HG02759 (cell line): ENCODE data around the gene DTWD1.
"Not testable (repeated sequence)": the region's sequence is repeated elsewhere in the genome, so short reads cannot be mapped to it uniquely, and the experiment has no call there.

ENCODE experiments used
- ATAC-seq: cut with Tn5 transposase; IDR thresholded peaks from one replicate; pipeline ENCODE4 v1.9.1; 2021; ENCODE audit warnings: mild to moderate bottlenecking, moderate library complexity; ENCODE audit not compliant: unreplicated experiment

Gene DTWD1

GRCh38 chr15:49620658-49621368 is at the start of gene DTWD1, which contains the start of gene FAM227B:
Gene DTWD1 (plus strand): TSS chr15:49621048. CDS start chr15:49625168, 4,120 bp downstream.
Gene FAM227B (minus strand): TSS chr15:49620818. CDS start chr15:49615171, 5,647 bp downstream.
- ATAC-seq: peak; percentile 98

GRCh38 chr15:49573421-49573820 is 47.4 kb upstream of the DTWD1 start:
- ATAC-seq: no peak

- peak; percentile 60 for ATAC-seq
These were observed 31.8 kb upstream of the DTWD1 start for GRCh38 chr15:49589030-49589429.

DNA sequence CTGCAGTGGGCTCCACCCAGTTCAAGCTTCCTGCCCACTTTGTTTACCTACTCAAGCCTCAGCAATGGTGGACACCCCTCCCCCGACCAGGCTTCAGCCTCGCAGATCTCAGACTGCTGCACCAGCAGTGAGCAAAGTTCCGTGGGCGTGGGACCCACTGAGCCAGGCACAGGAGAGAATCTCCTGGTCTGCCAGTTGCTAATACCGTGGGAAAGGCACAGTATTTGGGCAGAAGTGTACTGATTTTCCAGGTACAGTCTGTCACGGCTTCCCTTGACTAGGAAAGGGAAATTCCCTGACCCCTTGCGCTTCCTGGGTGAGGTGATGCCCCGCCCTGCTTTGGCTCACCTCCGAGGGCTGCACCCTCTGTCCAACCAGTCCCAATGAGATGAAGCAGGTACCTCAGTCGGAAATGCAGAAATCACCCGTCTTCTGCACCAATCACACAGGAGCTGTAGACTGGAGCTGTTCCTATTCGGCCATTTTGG is 28.0 kb upstream of the DTWD1 start:
- ATAC-seq: not testable (repeated sequence)

DNA sequence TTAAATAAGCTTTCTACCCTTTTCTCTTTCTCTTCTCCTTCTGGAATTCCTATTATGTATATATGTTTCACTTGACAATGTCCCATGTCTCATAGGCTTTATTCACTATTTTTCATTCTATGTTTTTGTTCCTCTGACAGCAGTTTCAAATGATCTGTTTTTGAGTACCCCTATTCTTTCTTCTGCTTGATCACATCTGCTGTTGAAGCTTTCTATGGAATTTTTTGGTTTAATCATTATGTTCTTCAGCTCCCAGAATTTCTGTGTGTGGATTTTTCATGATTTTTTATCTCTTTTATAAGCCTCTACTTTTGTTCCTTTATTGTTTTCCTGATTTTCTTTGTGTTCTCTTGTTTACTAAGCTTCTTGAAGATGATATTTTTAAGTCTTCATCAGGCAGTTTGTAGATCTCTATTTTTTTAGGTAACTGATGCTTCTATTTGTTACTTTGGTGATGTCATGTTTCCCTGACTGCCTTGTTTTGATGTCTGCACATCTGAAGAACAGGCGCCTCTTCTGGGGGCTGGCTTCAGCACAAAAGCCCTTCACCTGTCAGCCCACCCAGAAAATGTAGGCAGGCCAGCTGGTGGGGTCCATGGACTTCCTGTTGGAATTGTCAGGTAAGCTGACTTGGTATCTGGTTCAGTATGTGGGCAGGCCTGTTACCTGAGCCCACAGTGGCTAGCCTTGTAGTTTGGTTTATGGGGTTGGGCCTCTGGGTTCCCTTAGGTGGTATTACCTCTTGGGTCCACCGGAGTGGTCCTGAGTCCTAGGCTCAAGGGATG is 16.0 kb upstream of the DTWD1 start:
- ATAC-seq: no peak

GRCh38 chr15:49605588-49605987 is 15.3 kb upstream of the DTWD1 start:
- no peak for ATAC-seq

GRCh38 chr15:49606594-49606993 is 14.3 kb upstream of the DTWD1 start:
- ATAC-seq: no peak

DNA sequence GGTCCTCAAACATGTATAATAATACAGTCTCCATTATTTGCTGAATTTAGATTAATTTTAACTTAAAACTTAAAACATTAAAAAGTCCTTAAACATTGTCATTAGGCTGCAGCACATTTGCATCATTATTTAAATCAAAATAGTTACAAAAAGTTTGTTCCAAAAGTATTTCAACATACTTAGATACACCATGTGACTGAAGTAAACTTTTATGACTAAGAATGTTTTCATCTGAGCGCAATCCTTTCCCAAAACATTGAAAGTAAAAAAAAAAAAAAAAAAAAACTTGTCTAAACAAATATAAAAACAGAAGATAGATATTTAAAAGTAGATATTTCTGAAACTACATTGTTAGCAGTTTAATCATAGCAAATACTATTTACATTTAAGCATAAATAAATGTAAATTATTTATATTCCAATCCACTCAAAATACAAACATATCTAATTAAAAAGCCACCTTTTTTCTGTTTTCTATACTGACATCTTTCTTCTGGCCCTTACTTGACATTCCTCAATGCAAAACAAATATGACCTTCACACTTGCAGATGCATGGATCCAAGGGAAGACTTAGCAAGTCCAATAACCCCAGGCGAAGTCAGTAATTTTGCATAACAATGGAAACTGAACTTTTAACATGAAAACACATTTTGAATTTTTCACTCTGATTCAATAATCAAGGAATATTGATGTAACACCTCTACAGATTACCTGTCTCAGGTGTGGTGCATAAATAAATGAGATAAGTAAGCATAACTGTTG is 10.5 kb upstream of the DTWD1 start:
- ATAC-seq: no peak

- ATAC-seq: not testable (repeated sequence)
These were observed 8.6 kb upstream of the DTWD1 start for GRCh38 chr15:49612240-49612639.

GRCh38 chr15:49619226-49619625 is 1.6 kb upstream of the DTWD1 start:
- ATAC-seq: no peak

DNA sequence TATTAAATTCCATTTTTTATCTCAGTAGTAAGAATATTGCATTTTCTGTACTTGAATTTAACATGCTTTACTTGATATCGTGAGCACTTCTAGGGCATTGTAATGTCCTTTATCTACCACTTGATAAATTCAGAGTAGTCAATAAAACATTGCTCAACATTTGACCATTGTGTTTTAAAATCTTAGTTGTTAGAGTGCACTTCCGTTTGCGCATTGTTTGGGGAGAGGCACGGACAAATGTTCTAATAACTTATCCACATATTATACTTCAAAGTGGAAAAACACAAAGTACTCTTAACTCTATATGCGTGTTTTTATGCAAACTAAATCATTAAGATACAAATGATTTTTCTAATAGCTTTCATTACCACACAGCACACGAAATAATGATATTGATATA is 649 bp upstream of the DTWD1 start:
- ATAC-seq: no peak

DNA sequence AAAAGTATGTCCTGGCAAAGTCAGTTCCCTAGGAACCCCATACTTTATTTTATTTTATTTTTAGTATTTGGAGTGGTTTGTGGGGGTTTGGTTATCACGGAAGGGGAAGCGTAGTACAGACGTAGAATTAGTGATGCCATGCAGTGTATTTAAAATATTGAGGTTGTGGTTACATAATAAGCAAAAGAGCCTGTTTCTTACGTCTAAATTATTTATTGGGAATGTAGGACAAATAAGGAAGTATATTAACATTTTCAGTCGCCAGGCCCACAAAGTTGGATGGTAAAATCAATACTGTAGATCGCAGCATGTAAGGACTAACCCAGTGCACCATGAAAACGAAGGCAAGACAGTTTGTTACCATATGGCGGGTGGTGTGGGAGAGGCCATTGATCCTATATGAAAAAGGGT is 558 bp downstream of the DTWD1 start:
- ATAC-seq: no peak

GRCh38 chr15:49621887-49622286 is 1.0 kb downstream of the DTWD1 start:
- ATAC-seq: no peak

GRCh38 chr15:49622561-49622960 is 1.7 kb downstream of the DTWD1 start:
- no peak for ATAC-seq

- no peak for ATAC-seq
These were observed 3.2 kb downstream of the DTWD1 start for GRCh38 chr15:49624056-49624455.

DNA sequence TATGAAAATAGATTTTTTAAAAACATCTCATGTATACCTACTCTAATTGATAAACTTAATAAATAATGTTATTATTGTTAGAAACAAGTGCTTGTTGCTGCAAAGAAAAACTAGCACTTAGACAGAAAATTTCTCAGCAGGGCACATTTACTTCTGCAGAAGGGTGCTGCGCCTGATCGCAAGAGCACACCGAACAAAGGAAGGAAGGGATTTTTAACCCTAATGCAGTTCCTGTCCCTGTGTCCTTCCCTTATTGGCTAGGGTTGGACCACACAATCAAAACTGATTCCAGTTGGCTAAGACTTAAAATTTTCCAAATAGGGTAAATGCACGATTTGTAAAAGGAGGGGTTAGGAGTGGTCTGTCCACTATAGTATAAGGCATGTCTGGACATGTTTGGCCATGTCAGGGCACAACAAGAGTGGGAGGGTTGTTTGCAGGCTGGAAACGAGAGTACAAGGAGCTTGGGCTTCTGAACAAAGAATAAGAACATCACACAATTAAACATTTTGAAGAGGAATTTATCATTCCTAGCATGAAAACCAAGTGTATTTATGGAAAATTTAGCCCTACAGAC is 4.7 kb downstream of the DTWD1 start:
- ATAC-seq: no peak

- ATAC-seq: no peak
These were observed 6.6 kb downstream of the DTWD1 start for GRCh38 chr15:49627407-49627877.

GRCh38 chr15:49628379-49628778 is 7.5 kb downstream of the DTWD1 start:
- no peak for ATAC-seq

DNA sequence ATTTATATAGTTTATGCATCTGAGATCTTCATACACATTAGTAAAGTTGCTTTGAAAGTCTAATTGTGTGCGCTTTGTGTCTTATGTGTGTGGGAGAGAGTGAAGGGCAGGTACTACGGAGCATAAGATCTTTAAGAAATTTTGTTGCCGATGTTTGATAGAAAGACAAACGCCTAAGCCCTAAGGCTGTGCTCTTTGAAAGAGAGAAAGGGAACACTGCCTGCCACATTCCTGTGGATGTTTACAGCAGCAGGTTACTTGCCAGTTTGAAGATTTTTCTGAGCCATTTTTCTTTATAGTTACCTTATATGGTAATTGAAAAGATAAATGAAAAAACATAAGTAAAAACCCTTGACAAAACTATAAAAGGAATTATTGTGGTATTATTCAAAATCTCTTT is 17.0 kb downstream of the DTWD1 start:
- ATAC-seq: no peak

GRCh38 chr15:49644364-49644794 is 23.5 kb downstream of the DTWD1 start:
- no peak for ATAC-seq

GRCh38 chr15:49645277-49645676 is 24.4 kb downstream of the DTWD1 start:
- ATAC-seq: no peak
